DMS153 treated with DMSO at 0.1 percent for 48 hours (cell line): Measurements from ENCODE around the gene ESAM.

ENCODE experiments used
- DNase-seq: peaks from one replicate; lab custom pipeline; 2025; ENCODE audit not compliant: unreplicated experiment; lab: John Stamatoyannopoulos, UW

ESAM gene

GRCh38 chr11:124737638-124738305 is 24.3 kb downstream of the ESAM start:
- DNase-seq = no peak

DNA sequence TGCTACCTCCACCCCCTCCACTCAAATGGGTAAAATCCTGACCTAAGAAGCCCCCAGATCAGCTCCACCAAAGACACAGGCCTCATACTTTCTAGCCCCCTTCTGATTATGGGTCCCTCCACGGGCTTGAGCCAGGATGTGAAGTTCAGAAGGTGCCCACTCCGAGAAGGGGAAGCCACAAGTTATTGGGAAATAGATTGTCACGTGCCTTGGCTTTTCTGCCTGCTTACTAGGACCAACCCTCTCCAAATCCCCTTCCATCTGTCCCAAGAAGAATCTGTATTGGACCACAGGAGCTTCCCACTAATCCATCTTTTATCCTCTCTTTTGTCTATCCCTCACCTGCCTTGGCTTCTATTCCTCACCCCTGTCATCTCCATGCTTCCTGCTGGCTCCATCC is 25.4 kb downstream of the ESAM start:
- no peak for DNase-seq

DNA sequence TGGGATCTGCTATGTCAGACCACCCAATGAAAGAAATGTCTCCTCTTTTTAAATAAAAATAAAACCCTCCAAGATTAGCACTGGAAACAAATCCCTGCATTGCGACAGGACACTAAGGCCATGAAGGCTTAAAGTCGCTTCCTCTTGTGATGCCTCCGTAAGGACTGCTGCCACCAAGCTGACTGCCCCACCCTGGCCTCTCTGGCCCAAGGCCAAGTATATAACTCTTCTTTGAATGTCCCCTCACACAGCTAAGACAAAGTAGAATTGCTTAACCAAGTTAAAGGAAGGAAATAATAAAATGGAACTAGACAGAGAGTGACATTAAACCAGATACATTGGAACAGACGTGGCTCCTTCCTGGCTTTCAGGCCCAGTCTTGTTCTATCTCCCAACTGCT is 29.9 kb downstream of the ESAM start:
- no peak for DNase-seq

- DNase-seq = no peak
Observed at GRCh38 chr11:124729571-124729970, 32.5 kb downstream of the ESAM start.

- no peak for DNase-seq
Observed at GRCh38 chr11:124728134-124728533, 34.0 kb downstream of the ESAM start.

GRCh38 chr11:124727474-124727873 is 34.6 kb downstream of the ESAM start:
- DNase-seq = no peak

DNA sequence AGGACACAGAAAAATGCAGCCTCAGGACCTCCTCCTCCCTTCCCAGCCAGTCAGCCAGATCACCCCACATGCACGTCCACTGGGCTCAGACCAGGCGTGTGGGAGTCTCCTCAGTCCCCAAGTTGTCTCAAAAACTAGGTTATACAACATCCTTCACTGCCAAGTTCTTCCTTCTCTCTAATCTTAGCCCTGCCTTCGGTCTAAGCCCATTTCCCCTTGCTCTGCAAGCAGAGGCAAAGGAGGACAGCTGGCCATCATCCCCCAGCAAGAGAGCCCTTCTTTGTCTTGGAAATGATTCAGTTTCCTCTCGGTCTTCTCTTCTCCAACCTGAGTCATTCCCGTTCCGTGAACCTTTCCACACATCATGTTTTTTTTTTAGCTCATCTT is 36.4 kb downstream of the ESAM start:
- no peak for DNase-seq

DNA sequence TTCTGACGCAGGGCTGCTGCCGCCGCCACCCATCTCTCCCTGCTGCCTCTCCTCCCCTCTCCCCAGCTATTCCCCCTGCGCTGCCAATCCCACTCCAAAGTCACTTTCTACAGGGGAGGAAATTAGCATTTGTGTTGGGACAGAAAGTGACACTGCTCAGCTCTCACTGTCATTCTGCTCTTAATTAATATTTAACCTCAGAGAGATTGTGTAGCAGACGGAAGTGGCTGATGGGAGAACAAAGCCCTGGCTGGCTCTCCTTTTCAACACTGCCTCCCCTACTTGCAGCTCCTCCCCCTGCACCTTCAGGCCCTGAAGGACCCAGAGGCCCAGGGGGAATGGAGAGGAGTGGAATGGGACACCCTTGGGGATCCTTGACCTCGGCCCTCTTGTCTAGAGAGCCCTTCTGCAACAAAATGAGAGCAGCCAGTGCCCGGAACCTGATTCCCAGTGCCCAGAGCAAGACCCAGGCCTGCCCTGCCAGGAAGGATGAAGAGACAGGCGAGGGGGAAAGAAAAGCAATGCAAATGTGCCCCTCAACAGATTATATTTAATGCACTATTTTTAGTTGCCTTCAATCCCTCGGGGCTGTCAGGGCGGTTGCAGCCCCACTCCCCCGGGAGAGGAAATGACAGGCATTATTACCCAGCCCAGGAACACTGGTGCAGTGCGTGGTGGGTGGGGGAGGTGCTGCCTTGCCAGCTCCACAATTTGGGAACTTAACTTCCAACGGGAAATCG is 36.9 kb downstream of the ESAM start:
- no peak for DNase-seq

DNA sequence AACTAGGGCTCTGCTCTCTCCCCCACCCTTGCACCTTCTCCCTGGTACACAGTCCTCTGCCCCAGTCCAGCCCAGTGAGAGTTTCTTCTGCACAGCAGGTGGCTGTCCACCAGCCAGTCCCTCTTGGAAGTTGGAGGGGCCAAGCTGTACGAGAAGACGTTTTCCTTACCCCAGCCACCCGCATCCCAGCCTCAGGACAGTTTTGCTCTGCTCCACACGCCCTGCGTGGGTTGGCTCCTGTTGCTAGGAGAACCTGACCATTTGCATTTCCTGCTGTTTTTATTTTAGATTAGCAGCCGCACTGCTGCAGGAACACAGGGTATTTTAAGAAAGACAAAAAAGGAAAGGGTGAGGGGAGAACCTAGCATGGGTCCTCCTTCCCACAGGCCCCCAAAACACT is 39.9 kb downstream of the ESAM start:
- DNase-seq = no peak

- DNase-seq = no peak
Observed at GRCh38 chr11:124719534-124719933, 42.6 kb downstream of the ESAM start.

DNA sequence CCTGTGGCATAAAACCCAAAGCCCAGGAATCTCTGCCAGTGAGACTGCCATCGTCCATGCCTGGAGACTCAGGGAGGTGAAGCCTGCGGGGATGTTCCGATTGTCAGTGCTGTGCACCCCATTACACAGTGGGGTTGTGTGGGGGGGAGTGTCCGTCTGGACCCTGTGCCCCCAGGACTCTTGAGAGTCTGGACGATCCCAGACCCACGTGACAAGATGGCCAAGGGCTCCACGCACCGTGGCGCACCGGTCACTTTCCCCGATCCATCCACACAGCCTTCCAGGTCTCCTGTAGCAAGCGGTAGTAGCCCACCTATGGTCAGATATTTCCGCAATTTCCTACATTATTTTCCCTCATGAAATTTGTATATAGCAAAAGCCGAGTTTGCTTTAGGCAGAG is 43.3 kb downstream of the ESAM start:
- no peak for DNase-seq

GRCh38 chr11:124717786-124718651 is 44.1 kb downstream of the ESAM start:
- DNase-seq = no peak

- DNase-seq = no peak
Observed at GRCh38 chr11:124717421-124717785, 44.7 kb downstream of the ESAM start.

GRCh38 chr11:124716591-124716990 is 45.5 kb downstream of the ESAM start:
- no peak for DNase-seq

DNA sequence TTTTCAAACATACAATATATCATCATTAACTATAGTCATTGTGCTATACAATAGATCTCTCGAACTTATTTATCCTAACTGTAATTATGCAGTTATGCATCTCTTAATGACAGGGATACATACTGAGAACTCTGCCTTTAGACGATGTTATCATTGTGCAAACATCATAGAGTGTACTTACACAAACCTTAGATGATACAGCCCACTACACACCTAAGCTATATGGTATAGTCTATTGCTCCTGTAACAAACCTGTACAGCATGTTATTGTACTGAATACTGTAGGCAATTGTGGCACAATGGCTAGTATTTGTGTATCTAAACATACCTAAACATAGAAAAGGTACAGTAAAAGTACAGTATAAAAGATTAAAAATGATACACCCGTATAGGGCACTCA is 49.7 kb downstream of the ESAM start:
- DNase-seq = no peak

DNA sequence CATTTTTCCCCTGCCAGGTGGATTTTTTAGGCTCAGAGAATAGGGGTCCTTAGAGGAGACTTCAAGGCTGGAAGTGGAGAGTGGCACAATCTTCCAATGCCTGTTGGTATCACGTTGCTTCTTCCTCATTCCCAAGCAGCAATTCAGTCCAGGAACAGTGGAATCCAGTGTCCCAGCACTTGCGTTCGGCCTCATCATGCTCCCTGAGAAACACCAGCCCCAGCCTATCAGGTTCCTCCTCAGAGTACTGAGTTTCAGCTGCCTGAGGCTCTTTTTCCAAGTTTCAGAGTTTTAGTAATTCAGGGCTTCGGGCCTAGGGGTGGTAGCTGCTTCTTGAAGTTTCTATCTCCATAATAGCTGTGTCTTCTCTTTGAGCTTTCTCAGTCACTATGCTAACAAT is 54.3 kb downstream of the ESAM start:
- DNase-seq = no peak
